HFFc6 (cell line): Measurements from ENCODE around the gene RTN4. TPM values are rescaled to one million over a fixed set of nuclear protein-coding genes. Genes with fewer than 3 reads are reported as not detected.
A peak's percentile ranks its signal among the peaks of the same experiment; 100 is the strongest.

Source experiments
- DNase-seq: peaks from one replicate; pipeline ENCODE4 v3.0.0-alpha.2; 2018
- H3K27ac Mint-ChIP-seq: 2 replicates; pipeline ENCODE4 v1.8.0; 2020; ENCODE audit warnings: mild to moderate bottlenecking, mixed read lengths
- H3K27me3 Mint-ChIP-seq: 2 replicates; pipeline ENCODE4 v1.8.0; 2021; ENCODE audit warnings: mild to moderate bottlenecking, moderate library complexity, mixed read lengths; ENCODE audit not compliant: insufficient read depth
- H3K36me3 Mint-ChIP-seq: 2 replicates; pipeline ENCODE4 v1.8.0; 2021; ENCODE audit warnings: low read depth, mixed read lengths
- H3K4me1 Mint-ChIP-seq: 2 replicates; pipeline ENCODE4 v1.8.0; 2020; ENCODE audit warnings: low read depth, mixed read lengths
- H3K4me3 Mint-ChIP-seq: 2 replicates; pipeline ENCODE4 v1.8.0; 2020; ENCODE audit warnings: mild to moderate bottlenecking, moderate library complexity, mixed read lengths
- H3K9me3 Mint-ChIP-seq: 2 replicates; pipeline ENCODE4 v1.8.0; 2020; ENCODE audit warnings: mild to moderate bottlenecking, mixed read lengths
- CTCF ChIP-seq: fragments of 200-600 bp; sonication (generic); IDR thresholded peaks from 2 replicates; pipeline ENCODE4 v1.5.0; 2021; ENCODE audit warnings: antibody characterized with exemption, mild to moderate bottlenecking
- total RNA-seq, 6 experiments: library from RNA; stranded (reverse); fragmentation: NEBNext Ultra II Directional; extraction: Animal tissue kit (Norgen Biotek cat#: 25700); gene quantifications; 2 replicates in 1 of 6; 3 replicates in 5 of 6; pipeline ENCODE4 v1.2.3, GENCODE V29; 2021

Gene RTN4
- total RNA-seq, 6 experiments from 2014 or later: 820 to 1,001 (median 831) TPM

- H3K36me3 Mint-ChIP-seq: peaks cover 7% of the 10 kb centered on the region; the same call in 1 of the 2 replicates
- DNase-seq: no peak
- no peak overlapping the region for H3K27ac Mint-ChIP-seq
- H3K4me1 Mint-ChIP-seq: peaks cover 27% of the 10 kb centered on the region
- no peak for TF ChIP-seq CTCF
- no peak overlapping the region for H3K4me3 Mint-ChIP-seq
- H3K27me3 Mint-ChIP-seq: peaks cover 7% of the 10 kb centered on the region
- H3K9me3 Mint-ChIP-seq: peaks cover 10% of the 10 kb centered on the region
Observed at GRCh38 chr2:54941248-54941984, 108.8 kb downstream of the RTN4 start.

GRCh38 chr2:54940723-54941122 lies 109.5 kb downstream of the RTN4 start:
- H3K9me3 Mint-ChIP-seq: peaks cover 10% of the 10 kb centered on the region
- peak; percentile 51 for DNase-seq
- TF ChIP-seq CTCF: no peak
- H3K4me1 Mint-ChIP-seq: peaks cover 20% of the 10 kb centered on the region
- H3K27me3 Mint-ChIP-seq: peaks cover 7% of the 10 kb centered on the region
- no peak overlapping the region for H3K4me3 Mint-ChIP-seq
- H3K27ac Mint-ChIP-seq: no peak overlapping the region
- H3K36me3 Mint-ChIP-seq: peaks cover 7% of the 10 kb centered on the region; the same call in 1 of the 2 replicates

GRCh38 chr2:54939446-54940118 lies 110.7 kb downstream of the RTN4 start:
- Mint-ChIP-seq H3K27me3 (peaks cover 5% of the 10 kb centered on the region), H3K36me3 (peaks cover 7% of the 10 kb centered on the region; the same call in 1 of the 2 replicates), H3K27ac (no peak overlapping the region), H3K4me1 (peaks cover 13% of the 10 kb centered on the region), H3K4me3 (no peak overlapping the region), H3K9me3 (peaks cover 5% of the 10 kb centered on the region)
- no peak for DNase-seq
- no peak for TF ChIP-seq CTCF

- peaks cover 5% of the 10 kb centered on the region for H3K27me3 Mint-ChIP-seq
- H3K4me3 Mint-ChIP-seq: no peak overlapping the region
- H3K27ac Mint-ChIP-seq: no peak overlapping the region
- no peak for TF ChIP-seq CTCF
- peaks cover 5% of the 10 kb centered on the region for H3K9me3 Mint-ChIP-seq
- peaks cover 7% of the 10 kb centered on the region; the same call in 1 of the 2 replicates for H3K36me3 Mint-ChIP-seq
- no peak for DNase-seq
- peaks cover 13% of the 10 kb centered on the region for H3K4me1 Mint-ChIP-seq
Observed at GRCh38 chr2:54936766-54937165, 113.5 kb downstream of the RTN4 start.

GRCh38 chr2:54935389-54935788 lies 114.9 kb downstream of the RTN4 start:
- peaks cover 5% of the 10 kb centered on the region for H3K9me3 Mint-ChIP-seq
- H3K4me1 Mint-ChIP-seq: peaks cover 3% of the 10 kb centered on the region
- no peak for TF ChIP-seq CTCF
- H3K27ac Mint-ChIP-seq: no peak overlapping the region
- H3K27me3 Mint-ChIP-seq: peaks cover 7% of the 10 kb centered on the region
- peaks cover 7% of the 10 kb centered on the region; the same call in 1 of the 2 replicates for H3K36me3 Mint-ChIP-seq
- no peak for DNase-seq
- no peak overlapping the region for H3K4me3 Mint-ChIP-seq
